ENCODE data around the gene JAM2. TPM values are rescaled to one million over a fixed set of nuclear protein-coding genes. Genes with fewer than 3 reads are reported as not detected.

The JAM2 gene
- total RNA-seq, 1 donor from 2014 or later = 9.1 TPM

DNA sequence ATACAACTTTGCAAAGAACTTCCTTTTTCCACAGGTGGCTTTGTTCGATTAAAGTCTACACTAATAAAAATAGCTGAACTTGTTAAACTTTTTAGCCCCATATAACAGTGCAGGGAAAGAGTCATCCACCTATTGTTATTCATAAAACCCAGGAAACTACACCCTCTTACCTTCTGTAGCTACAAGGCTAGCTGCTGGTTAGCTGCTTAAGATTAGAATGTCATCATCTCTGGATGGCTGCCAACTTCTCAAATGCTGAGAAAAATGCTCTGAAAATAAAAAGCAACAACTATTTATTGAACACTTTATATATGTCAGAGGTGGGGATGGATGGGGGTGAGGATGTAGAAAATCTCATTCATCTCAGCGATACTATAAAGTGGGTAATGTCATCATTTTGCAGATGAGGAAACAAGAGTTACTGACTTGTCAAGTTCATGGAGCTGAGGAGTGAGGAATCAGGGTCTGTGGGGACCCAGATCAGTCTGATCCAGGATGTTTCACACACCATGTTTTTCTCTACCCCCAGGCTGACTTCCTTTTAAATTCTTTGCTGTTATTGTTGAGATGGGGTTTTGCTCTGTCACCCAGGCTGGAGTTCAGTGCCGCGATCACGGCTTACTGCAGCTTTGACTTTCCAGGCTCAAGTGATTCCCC is 78.6 kb downstream of the JAM2 start:
- no peak overlapping the region for H3K27ac ChIP-seq
- peaks cover 0 to 7% of the 10 kb centered on the region in 2 donors for H3K36me3 ChIP-seq
- H3K4me3 ChIP-seq = no peak overlapping the region
- no peaks in the 10 kb centered on the region for H3K27me3 ChIP-seq
- TF ChIP-seq, protein P1, sequence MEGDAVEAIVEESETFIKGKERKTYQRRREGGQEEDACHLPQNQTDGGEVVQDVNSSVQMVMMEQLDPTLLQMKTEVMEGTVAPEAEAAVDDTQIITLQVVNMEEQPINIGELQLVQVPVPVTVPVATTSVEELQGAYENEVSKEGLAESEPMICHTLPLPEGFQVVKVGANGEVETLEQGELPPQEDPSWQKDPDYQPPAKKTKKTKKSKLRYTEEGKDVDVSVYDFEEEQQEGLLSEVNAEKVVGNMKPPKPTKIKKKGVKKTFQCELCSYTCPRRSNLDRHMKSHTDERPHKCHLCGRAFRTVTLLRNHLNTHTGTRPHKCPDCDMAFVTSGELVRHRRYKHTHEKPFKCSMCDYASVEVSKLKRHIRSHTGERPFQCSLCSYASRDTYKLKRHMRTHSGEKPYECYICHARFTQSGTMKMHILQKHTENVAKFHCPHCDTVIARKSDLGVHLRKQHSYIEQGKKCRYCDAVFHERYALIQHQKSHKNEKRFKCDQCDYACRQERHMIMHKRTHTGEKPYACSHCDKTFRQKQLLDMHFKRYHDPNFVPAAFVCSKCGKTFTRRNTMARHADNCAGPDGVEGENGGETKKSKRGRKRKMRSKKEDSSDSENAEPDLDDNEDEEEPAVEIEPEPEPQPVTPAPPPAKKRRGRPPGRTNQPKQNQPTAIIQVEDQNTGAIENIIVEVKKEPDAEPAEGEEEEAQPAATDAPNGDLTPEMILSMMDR (IDR thresholded peaks at IDR 0.05) = no peak
- no peak for TF ChIP-seq POLR2A (IDR thresholded peaks at IDR 0.05)
- TF ChIP-seq POLR2AphosphoS5 (IDR thresholded peaks at IDR 0.05; ENCODE audit: insufficient read depth in 1 of 2, low read depth in 1 of 2) = no peak
- no peaks in the 10 kb centered on the region for H3K9me3 ChIP-seq
- H3K4me1 ChIP-seq = no peaks in the 10 kb centered on the region
- intact Hi-C loops (cut with DNase I) = no loop called here
- DNase-seq (ENCODE audit: extremely low spot score in 2 of 2) = no peak

DNA sequence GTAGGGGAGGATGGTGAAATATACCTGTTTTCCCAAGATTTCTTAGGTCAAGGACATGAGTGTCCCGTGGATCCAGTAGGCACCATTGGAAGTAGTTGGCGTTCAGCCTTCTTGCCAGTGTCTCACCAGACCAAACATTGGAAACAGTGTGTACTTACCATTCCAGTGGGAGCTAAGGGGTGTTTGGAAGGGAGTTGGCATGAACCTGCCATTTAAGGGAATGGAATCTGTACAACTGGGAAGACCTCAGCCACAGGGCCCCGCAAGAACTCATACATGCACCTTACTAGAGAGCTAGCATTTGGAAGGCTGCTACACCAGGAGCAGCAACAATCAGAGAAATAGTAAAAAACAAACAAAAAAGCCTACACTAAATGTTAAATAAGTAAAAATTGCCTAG is 82.9 kb downstream of the JAM2 start:
- no peak for DNase-seq (ENCODE audit: extremely low spot score in 2 of 2)
- Histone ChIP-seq H3K9me3 (no peaks in the 10 kb centered on the region), H3K4me1 (no peaks in the 10 kb centered on the region), H3K36me3 (peaks cover 0 to 44% of the 10 kb centered on the region in 2 donors), H3K27ac (no peak overlapping the region), H3K27me3 (no peaks in the 10 kb centered on the region), H3K4me3 (no peak overlapping the region)
- intact Hi-C loops (cut with DNase I) = no loop called here
- no peak for TF ChIP-seq POLR2AphosphoS5 (IDR thresholded peaks at IDR 0.05; ENCODE audit: insufficient read depth in 1 of 2, low read depth in 1 of 2)
- TF ChIP-seq POLR2A (IDR thresholded peaks at IDR 0.05) = no peak
- TF ChIP-seq, protein P1 (IDR thresholded peaks at IDR 0.05) = no peak

DNA sequence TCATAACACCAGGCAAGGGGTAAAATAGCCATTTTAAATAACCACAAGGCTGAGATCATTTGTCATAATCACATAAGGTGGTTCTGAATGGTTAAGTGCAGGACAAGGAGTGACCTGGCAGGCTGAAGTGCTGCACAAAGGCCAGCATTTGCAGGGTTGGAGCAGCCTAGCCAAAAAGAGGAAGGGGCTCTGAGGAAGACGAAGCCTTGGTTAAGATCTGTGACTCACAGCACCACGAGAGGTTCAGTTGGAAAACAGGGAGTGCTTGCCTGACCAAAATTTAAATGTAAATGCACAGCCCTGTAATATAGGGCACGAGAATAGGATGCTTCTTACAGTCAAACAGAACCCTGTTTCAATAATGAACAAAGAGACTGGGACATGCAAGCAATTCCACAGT is 83.6 kb downstream of the JAM2 start:
- no peak for TF ChIP-seq POLR2AphosphoS5 (IDR thresholded peaks at IDR 0.05; ENCODE audit: insufficient read depth in 1 of 2, low read depth in 1 of 2)
- TF ChIP-seq, protein P1 (IDR thresholded peaks at IDR 0.05) = no peak
- no peak for TF ChIP-seq POLR2A (IDR thresholded peaks at IDR 0.05)
- Histone ChIP-seq H3K36me3 (peaks cover 0 to 51% of the 10 kb centered on the region in 2 donors), H3K27ac (no peak overlapping the region), H3K4me3 (no peak overlapping the region), H3K27me3 (no peaks in the 10 kb centered on the region), H3K9me3 (no peaks in the 10 kb centered on the region), H3K4me1 (no peaks in the 10 kb centered on the region)
- DNase-seq (ENCODE audit: extremely low spot score in 2 of 2) = no peak
- intact Hi-C loops (cut with DNase I) = no loop called here

DNA sequence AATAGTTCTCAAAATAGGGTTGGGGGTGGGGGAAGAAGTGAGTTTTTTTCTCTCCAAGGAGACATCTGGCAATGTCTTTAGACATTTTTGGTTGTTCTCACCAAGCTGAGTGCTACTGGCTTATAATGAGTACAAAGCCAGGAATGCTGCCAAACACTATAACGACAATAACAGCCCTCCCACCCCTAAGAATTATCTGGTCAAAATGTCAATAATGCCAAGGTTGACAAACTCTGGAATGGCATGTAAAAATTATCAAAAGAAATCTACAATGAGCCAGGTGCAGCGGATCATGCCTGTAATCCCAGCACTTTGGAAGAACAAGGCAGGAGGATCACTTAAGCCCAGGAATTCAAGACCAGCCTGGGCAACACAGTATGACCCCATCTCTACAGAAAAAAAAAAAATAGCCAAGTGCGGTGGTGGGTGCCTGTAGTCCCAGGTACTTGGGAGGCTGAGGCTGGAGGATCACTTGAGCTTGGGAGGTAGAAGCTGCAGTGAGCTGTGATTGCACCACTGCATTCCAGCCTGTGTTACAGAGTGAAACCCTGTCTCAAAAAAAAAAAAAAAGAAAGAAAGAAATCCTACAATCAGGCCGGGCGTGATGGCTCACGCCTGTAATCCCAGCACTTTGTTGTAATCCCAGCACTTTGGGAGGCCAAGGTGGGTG is 93.2 kb downstream of the JAM2 start:
- H3K36me3 ChIP-seq = peaks cover 6 to 28% of the 10 kb centered on the region in 2 donors
- H3K4me1 ChIP-seq = peaks cover 35% of the 10 kb centered on the region
- H3K27ac ChIP-seq = no peak overlapping the region
- H3K9me3 ChIP-seq = no peaks in the 10 kb centered on the region
- H3K27me3 ChIP-seq = no peaks in the 10 kb centered on the region
- H3K4me3 ChIP-seq = no peak overlapping the region
- TF ChIP-seq POLR2A (IDR thresholded peaks at IDR 0.05) = no peak
- TF ChIP-seq, protein P1 (IDR thresholded peaks at IDR 0.05) = no peak
- no peak for TF ChIP-seq POLR2AphosphoS5 (IDR thresholded peaks at IDR 0.05; ENCODE audit: insufficient read depth in 1 of 2, low read depth in 1 of 2)
- intact Hi-C loops (cut with DNase I) = no loop called here
- DNase-seq (ENCODE audit: extremely low spot score in 2 of 2) = no peak

All from vagina (tissue), 2 donors.